Medulla oblongata (tissue), 1 donor: ENCODE data around the gene JCAD.
"Not testable (repeated sequence)": the region's sequence is repeated elsewhere in the genome, so short reads cannot be mapped to it uniquely, and the experiment has no call there.

Source experiments
- DNase-seq: peaks from one replicate; pipeline ENCODE4 v3.0.0-alpha.2; 2015; ENCODE audit errors: extremely low spot score

JCAD gene

DNA sequence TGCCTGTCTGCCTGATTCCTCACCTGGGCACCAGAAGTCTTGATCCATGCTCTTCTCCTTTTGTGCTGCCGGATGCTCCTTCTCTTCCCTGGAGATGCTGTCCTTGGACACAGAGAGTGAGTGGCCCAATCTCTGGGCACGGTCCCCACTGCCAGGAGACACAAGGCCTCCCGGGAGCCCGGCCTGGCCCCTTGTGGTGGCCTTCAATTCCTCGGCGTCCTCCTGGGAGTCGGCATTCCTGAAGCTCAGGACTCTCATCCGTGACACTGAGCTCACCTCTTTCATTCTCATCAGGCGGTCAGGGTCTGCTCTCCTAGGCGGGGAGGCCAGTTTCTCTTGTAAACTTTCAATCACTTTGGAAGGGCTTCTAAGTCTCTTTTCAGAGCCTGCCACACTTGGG lies 33.3 kb downstream of the JCAD start:
- no peak for DNase-seq

DNA sequence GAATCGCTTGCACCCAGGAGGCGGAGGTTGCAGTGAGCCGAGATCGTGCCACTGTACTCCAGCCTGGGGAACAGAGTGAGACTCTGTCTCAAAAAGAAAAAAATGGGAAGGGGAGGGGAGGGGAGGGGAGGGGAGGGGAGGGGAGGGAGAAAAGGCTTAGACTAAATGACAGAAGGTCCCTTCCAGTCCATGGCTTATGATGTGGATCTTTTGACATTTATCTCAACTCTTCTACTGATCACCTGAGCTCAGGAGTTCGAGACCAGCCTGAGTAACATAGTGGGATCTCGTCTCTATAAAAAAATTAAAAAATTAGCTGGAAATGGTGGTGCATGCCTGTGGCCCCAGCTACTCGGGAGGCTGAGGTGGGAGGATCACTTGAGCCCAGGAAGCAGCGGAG lies 34.0 kb downstream of the JCAD start:
- not testable (repeated sequence) for DNase-seq

DNA sequence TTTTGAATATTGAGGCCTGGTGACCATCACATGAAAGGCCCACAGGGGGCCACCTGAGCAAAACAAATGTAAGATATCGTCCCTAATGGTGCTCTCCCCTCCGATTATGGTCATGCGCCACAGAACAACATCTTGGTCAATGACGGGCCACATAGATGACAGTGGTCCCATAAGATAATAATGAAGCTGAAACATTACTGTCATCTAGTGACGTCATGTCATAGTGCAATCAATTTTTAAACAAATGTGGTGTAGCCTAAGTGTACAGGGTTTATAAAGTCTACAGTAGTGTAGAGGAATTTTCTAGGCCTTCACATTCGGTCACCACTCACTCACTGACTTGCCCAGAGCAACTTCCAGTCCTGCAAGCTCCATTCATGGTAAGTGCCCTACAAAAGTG lies 36.8 kb downstream of the JCAD start:
- DNase-seq, result no peak

DNA sequence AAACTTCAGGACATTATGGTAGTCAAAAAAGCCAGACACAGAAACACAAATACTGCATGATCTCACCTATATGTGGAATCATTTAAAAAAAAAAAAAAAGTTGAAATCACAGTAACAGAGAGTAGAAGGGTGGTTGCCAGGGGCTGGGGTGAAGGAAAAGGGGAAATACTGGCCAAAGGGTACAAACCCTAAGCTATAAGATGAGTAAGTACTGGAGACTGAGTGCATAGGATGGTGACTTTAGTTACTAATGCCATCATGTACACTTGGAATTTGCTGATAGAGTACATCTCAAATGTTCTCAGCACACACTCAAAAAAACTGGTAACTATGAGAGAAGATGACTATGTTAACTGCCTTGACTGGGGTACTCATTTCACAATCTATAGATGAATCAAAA lies 39.9 kb downstream of the JCAD start:
- no peak for DNase-seq

DNA sequence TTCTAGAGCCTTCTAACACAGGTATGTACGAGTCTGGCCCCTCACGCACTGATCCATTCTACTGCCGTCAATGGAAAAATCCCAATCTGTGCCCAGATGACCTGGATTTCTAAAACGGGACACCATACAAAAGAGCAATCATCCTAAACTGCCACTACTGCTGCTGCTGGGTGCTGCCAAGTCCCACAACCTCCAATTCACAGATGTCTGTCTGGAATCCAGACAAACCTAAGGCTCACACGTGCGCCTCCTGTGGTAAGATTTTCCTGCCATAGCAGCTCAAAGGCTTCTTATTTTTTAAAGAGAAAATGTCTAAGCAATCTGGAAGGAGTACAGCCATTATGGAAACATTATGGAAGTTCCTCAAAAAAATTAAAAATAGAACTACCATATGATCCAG lies 40.9 kb downstream of the JCAD start:
- no peak for DNase-seq

DNA sequence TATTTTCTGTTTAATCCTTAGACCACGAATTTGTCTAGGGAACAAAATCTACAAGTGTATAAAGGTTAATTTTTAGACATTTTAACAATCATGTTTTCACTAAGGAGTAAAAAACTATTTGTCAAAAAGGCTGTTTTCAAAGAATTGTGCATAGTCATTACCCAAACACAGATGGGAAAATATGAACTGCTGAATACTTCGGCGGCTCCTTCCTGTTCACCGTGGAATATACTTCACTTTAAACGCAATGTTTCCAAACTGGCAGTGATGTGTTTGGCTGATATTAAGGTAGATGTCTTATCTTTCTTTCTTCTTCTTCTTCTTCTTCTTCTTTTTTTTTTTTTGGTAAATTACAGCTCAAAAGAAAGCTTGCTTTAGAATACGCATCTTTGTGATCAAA lies 41.4 kb downstream of the JCAD start:
- no peak for DNase-seq

DNA sequence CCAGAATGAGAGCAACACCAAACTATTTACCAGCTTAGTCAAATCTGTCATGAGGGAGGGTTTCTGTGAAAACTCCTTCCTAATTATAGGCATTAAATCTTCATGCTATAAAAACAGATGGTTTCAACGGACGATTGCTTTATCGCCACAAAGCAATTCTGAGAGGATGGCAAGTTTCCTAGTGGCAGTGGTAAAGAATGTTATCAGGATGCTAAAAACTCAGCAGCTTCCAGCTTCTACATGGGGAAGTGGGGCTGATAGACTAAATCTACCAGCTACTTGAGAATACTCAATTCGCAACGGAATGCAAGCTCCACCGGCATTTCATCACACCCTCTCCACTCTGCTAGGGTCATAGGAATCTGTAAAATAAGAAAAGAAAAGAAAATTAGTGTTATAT lies 41.8 kb downstream of the JCAD start:
- DNase-seq, result no peak

DNA sequence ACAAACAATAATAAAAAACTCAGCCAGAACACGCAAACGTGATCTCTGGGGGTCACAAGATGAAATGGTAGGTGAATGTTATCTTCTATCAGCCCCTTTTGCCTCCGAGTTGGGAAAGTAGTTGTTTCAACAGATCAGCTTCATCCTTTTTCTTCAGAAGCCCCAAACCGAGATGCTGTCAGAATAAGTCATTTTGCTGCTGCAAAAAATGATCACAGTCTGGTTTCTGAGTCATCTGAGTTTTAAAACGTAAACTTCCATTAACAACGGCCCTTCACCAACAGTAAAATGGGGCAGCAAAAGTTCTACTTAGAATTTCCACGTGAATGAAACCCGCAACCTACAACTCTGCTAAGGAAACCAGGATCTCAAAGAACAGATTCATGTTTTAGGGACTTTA lies 44.9 kb downstream of the JCAD start:
- DNase-seq, result no peak

DNA sequence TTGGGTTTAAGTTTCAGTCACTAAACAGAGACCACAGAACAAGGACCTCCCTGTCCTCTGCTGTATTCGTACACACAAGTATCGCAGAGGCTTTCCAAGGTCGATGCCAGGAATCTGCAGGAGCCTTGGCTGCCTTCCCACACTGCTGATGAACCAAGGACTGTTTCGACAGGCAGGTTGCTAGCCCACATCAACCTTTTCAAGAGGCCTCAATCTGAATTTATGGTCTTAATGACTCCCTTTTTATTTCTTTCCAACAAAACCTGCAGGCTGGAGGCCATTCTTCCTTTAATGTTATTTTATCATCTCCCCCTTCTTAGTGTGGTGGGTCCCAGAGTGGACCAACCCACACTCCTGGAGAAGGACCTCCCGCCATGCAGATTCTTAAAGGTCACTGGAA lies 45.6 kb downstream of the JCAD start:
- peak; percentile 20 for DNase-seq

DNA sequence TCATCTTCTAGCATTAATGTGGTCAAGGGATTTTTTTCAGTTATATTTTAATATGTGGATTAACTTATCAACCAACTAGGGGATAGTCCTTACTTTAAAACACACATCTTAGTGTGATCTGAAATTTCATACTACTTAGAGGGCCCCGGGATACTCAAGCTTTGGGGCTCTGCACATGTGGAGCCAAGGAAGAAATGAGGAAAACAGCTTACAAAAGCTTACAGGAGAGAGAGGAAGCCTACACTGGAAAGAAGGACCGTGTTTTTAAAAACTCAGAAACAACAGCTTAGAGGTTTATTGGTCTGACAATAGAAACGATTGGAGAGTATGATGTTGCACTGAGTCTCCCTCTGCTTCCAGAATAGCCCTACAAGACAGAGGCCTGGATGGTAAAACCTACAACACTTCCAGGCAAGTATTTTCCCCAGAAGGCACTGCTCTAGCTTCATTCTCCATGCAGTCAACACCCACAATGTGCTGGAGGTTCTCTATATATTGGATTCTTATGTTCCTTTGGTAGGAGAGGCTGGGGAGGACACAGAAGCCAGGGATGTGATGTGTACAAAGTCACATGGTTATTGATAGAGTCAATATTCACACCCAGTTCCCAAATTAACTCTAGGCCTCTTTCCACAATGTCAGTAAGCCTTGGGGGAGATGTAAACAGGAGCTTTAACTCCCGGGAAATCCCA lies 47.3 kb downstream of the JCAD start:
- no peak for DNase-seq

DNA sequence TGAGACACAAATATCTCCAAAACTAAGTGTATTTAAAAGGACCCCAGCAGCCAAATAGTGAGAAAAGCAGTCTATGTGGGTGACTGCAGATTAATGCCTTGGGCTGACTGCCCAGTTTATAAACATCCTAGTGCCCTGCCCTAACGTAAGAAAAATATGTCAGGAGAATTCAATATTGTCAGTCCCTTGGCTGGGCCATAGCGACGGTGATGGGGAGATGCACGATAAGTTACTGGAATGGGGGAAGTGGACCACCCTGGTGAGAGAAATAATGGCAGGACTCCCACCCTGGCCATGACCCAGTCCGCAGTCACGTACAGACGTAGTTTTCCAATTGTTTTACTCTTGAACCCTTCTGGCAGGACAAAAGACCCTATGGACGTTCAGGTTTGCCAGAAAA lies 48.0 kb downstream of the JCAD start:
- DNase-seq, result no peak

DNA sequence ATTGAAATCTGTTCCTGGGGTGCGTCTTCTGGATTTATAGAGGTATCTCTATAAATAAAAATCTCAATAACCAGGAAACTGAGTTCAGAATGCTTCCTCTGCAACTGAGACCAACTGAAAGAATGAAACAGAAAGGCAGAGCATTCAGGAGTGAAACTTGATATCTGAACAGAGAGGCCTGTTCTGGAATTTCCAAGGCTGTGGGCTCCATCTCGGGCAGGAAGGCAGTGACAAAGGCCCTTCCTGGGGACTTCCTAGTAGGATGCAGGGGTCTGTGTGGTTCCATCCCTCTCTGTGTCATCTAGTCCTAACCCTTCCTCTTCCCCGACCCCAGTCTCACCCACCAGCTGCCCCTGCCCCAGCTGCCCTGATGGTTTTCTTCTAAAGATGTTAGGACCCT lies 52.0 kb downstream of the JCAD start:
- no peak for DNase-seq

DNA sequence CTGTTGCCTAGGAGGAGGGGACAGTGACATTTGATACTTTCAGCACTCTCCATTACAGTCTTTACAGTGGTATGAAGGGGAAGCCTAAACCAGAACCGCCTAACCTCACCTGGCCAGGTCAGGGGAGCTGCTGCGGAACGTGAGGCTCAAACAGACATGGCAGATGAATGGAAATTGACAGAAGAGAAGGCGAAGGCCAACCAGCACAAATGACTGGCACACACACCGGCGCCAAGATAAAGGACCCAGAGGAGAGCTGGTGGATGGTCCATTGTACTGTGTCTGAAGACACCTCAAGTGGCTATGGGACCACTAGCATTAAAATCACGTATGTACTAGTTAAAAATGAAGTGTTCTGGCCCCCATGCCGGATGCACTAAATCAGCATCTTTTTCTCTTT lies 53.0 kb downstream of the JCAD start:
- DNase-seq, result no peak

DNA sequence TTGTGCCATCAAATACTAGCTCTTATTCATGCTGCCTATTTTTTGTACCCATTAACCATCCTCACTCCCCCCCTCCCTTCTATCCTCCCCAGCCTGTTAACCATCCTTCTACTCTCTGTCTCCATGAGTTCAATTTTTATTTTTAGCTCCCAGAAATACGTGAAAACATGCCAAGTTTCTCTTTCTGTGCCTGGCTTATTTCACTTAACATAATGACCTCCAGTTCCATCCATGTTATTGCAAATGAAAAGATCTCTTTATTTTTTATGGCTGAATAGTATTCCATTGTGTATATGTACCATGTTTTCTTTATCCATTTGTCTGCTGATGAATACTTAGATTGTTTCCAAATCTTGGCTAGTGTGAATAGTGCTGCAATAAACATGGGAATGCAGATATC lies 54.3 kb downstream of the JCAD start:
- DNase-seq, result not testable (repeated sequence)

DNA sequence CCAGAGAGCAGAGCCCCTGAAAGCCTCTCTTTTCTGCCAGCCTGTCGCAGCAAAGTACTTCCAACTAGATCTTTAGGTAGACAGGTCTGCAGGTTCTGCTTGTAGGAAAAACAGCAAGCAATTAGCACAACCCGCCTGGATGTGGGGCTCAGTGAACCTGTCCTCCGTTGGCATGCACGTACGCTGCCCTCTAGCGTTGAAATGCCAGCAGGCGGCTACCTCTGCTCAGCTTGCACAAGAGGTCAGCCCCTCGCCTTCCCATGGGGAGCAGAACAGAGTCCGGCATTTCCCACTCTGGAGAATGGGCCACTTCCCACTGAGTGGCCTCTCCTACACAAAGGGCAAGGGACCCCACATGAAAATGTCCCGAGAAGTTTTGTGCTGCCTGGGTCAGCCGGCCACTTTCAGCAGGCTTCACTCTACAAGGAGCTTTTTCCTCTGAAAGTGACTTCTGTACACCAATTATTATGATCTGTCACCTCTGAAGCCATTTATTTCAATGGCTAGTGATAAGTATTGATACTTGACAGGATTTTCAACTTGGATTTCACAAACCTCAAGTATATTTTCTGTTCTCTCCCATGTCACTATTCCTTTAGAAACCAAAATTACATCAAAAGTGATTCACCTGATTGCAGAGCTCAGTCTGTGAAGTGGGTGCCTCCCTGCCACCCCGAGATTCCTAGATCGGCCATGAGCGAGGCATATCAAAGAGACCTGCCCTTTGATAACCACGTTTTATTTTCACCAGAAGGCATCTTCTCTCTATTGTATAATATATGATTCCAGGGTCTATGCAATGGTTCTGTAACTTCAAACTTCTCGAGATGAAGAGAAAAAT lies 56.7 kb downstream of the JCAD start:
- DNase-seq, result peak; percentile 44

DNA sequence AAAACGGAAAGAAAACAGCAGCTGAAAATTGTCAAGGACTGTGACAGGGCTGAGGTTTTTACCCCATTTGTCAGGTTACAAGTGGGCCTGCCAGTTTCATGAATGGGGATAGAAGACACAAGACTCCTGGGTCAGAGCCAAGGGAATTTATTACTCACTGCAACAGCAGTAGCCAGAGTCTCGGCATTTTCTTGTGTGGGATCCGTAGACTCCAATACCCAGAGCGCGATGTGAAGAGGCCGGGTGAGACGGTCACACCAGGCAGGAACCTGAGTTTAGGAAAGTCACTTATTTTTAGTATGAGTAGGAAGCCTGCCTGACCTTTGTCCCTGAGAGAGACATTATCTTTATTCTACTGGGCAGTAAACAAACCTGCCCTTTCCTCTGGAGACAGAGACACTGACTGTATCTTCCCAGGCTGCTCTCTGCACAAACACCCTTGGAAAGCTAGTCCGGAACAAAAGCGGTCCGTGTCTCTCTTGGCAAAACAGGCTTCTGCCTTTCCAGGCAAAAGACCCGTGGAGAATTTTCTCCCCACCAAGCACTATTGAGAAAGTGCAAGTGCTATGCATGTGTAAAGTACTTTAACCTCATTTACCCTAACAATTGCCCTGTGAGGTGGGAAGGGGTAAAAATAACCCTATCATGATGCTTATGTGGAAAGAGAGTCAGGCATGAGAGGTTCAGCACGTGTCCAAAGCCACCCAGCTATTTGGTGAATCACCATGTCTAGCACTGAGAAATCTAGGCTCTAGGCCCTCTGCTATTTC lies 58.4 kb downstream of the JCAD start:
- DNase-seq, result peak; percentile 56

DNA sequence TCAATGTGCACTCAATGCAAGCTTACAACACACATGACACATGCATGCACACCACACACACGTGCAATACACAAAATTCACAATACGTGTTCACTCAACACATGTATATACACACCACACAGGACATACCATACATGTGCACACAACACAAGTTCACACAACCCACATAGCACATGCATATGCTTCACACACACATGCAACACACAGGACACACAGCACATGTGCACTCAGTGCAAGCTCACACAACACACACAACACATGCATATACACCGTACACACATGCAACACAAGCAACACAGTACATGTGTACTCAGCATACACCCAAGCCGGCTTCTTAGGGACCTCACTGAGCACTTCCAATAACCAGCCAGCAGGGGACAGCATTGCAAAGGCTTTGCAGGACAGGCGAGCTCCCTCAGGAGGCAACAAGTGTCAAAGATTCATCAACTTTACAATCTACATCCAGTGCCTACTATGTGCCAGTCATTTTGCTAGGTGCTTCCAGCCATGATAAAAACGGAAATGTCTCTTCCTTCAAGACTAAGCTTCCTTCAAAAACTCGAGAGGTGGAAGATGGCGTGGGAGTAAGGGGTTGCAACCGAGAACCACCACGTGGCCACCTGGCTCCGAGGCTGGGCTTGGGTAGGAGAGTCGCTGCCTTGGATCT lies 61.1 kb downstream of the JCAD start:
- peak; percentile 91 for DNase-seq

DNA sequence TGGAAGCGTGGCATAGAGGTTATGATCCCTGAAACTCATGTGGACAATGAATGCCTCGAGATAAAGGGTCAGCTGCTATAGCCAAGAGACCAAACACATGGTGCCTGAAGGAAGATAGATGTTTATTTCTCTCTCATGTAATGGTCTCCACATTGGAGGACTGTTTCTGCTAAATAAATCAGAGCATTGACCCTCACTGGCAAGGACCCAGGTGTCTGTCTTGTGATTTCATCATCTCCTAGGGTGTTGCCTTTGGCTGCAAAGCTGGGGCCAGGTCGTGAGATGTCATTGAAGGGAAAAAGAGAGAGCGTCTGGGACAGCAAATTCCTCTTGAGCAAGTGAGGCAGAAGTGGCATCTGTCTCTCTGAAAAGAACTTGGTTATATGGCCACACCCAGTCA lies 64.6 kb downstream of the JCAD start:
- no peak for DNase-seq

DNA sequence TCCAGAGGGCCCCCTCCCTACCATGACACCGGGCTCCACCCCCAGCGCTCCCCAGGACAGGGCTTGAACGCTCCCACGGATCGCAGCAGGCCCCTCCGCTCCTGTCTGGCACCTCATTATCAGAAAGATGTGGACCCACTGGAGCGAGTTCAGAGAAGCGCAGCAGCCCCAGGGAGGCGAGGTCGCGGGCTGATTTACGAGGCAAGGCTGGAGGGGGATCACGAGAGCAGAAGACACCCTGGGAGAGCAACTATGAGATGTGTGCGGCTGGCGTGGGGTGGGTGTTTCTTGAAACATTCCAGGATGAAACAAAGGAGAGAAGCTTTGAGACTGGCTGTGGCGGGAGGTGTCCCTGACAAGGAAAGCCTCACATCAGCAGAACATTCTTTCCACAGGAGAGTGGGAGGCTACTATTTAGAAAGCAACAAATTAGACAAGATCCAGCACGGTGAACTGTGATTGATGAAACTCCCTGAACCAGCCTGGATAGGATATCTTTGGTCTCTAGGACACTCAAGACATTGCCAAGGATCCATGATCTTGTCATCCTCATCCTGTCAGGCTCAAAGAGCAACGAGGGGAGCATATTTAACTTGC lies 66.0 kb downstream of the JCAD start:
- no peak for DNase-seq

DNA sequence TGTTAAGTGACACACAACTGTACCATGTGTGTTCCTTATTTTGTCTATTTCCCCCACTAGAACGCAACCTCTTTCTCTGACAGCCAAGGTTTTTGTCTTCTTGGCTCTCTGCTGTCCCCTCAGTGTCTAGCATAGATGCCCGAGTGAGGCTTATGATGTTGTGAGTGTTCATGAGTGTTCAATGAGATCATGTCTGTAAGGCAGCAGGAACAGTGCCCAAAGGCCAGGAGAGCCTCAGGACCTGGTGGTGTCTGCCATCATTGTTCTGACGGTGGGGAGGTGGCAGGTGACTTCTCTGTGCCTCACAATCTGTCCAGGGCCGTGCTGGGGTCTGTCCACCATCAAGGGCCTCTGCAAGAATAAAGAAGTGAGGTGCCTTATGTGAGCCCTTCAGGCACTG lies 66.5 kb downstream of the JCAD start:
- DNase-seq, result no peak

DNA sequence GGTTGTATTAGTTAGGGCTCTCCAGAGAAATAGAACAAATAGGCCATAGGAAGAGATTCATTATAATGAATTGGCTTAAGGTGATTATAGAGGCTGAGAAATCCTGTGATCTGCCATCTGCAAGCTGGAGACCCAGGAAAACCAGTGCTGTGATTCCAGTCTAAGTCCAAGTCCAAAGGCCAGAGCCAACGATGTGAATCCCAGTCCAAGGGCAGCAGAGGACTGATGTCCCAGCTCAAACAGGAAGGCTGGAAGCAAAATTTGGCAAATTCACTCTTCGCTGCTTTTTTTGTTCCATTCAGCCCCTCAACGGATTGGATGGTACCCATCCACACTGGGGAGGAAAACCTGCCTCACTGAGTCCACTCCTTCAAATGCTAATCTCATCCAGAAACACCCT lies 68.0 kb downstream of the JCAD start:
- DNase-seq, result no peak

DNA sequence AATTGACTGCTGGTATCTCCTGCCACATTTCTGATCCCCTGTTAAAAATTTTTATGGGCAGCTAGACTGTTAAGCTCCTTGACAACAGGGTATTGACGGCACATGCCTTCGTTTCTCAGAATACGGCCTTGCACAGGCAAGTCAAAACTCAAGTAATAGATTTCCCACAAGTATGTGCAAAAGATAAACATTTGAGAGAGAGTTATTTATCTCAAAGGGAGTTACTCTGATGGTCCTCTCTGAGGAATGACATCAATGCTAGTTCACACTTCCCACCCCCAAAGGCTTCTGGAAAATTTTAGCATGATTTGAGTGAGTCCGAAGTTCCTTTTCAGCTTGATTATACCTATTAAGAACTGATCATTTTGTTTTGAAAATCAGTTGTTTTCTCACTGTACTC lies 71.9 kb downstream of the JCAD start:
- DNase-seq, result no peak
